HEK293T (cell line): ENCODE data around the gene CACNA1C.

ENCODE experiments used
- CTCF ChIA-PET: fragments of 350-600 bp; formaldehyde crosslinking; extraction: SDS; loops from one replicate; lab custom pipeline; 2021; ENCODE audit warnings: antibody characterized with exemption, inconsistent platforms; lab: Yijun Ruan, JAX
- POLR2A ChIA-PET: fragments of 350-600 bp; formaldehyde crosslinking; extraction: SDS; loops from one replicate; lab custom pipeline; 2020; ENCODE audit warnings: antibody characterized with exemption, inconsistent platforms; lab: Yijun Ruan, JAX
- DNase-seq: peaks from one replicate; pipeline ENCODE4 v3.0.0; 2012; ENCODE audit warnings: mixed read lengths; ENCODE audit errors: extremely low spot score
- ARNT ChIP-seq: fragments of 450-650 bp; IDR thresholded peaks from 2 replicates; pipeline ENCODE4 v1.6.1; 2017; ENCODE audit warnings: mild to moderate bottlenecking
- BHLHE40 ChIP-seq: fragments of 450-650 bp; IDR thresholded peaks from 2 replicates; pipeline ENCODE4 v1.6.1; 2016; ENCODE audit warnings: mild to moderate bottlenecking, moderate library complexity, borderline replicate concordance
- CTBP1 ChIP-seq: fragments of 450-650 bp; IDR thresholded peaks from 2 replicates; pipeline ENCODE4 v1.6.1; 2016; ENCODE audit warnings: borderline replicate concordance
- ELF4 ChIP-seq: fragments of 450-650 bp; IDR thresholded peaks from 2 replicates; pipeline ENCODE4 v1.6.1; 2017; ENCODE audit warnings: antibody characterized with exemption
- FOXA1 ChIP-seq: fragments of 450-650 bp; IDR thresholded peaks from 2 replicates; pipeline ENCODE4 v1.6.1; 2016; ENCODE audit warnings: mild to moderate bottlenecking
- FOXK2 ChIP-seq: fragments of 450-650 bp; IDR thresholded peaks from 2 replicates; pipeline ENCODE4 v1.6.1; 2016; ENCODE audit warnings: mild to moderate bottlenecking
- FOXM1 ChIP-seq: fragments of 450-650 bp; IDR thresholded peaks from 2 replicates; pipeline ENCODE4 v1.6.1; 2017; ENCODE audit warnings: mild to moderate bottlenecking, borderline replicate concordance
- HDGF ChIP-seq: fragments of 450-650 bp; IDR thresholded peaks from 2 replicates; pipeline ENCODE4 v1.6.1; 2017; ENCODE audit warnings: antibody characterized with exemption, borderline replicate concordance
- L3MBTL2 ChIP-seq: fragments of 450-650 bp; conservative IDR thresholded peaks from 2 replicates; pipeline ENCODE4 v1.6.1; 2016; ENCODE audit warnings: mild to moderate bottlenecking
- LEF1 ChIP-seq: fragments of 450-650 bp; IDR thresholded peaks from 2 replicates; pipeline ENCODE4 v1.6.1; 2017; ENCODE audit warnings: mild to moderate bottlenecking, borderline replicate concordance
- NFRKB ChIP-seq: fragments of 450-650 bp; IDR thresholded peaks from 2 replicates; pipeline ENCODE4 v1.6.1; 2016; ENCODE audit warnings: mild to moderate bottlenecking, moderate library complexity
- PKNOX1 ChIP-seq: fragments of 450-650 bp; IDR thresholded peaks from 2 replicates; pipeline ENCODE4 v1.6.1; 2016
- SP1 ChIP-seq: fragments of 450-650 bp; IDR thresholded peaks from 2 replicates; pipeline ENCODE4 v1.6.1; 2017
- SUZ12 ChIP-seq: fragments of 450-650 bp; IDR thresholded peaks from 2 replicates; pipeline ENCODE4 v1.6.1; 2016; ENCODE audit warnings: mild to moderate bottlenecking
- TARDBP ChIP-seq: fragments of 450-650 bp; IDR thresholded peaks from 2 replicates; pipeline ENCODE4 v1.6.1; 2016
- ZNF384 ChIP-seq: fragments of 450-650 bp; IDR thresholded peaks from 2 replicates; pipeline ENCODE4 v1.6.1; 2016

The CACNA1C gene

GRCh38 chr12:2242216-2242615 lies 189.4 kb downstream of the CACNA1C start:
- DNase-seq = no peak
- ChIA-PET CTCF (no interaction called here), POLR2A (interaction anchor here (1.5 kb wide), 1 partner anchor 8 kb away, joined by 3 read pairs; no protein-coding TSS in a partner anchor)
- TF ChIP-seq BHLHE40 = no peak

- POLR2A ChIA-PET = interaction anchor here (1.5 kb wide), 1 partner anchor 8 kb away, joined by 3 read pairs; no protein-coding TSS in a partner anchor
Measured at GRCh38 chr12:2242816-2243215, 190.0 kb downstream of the CACNA1C start.

GRCh38 chr12:2243275-2243674 lies 190.5 kb downstream of the CACNA1C start:
- ChIA-PET POLR2A (interaction anchor here (1.5 kb wide), 1 partner anchor 9 kb away, joined by 3 read pairs; no protein-coding TSS in a partner anchor), CTCF (interaction anchor here (1.6 kb wide), 1 partner anchor 186 kb away, joined by 3 read pairs; no protein-coding TSS in a partner anchor)
- DNase-seq = no peak
- TF ChIP-seq ELF4 (no peak), SUZ12 (no peak), TARDBP (no peak), SP1 (no peak), ZNF384 (no peak), FOXM1 (no peak), BHLHE40 (no peak)

More at GRCh38 chr12:2242816-2243215, 190.0 kb downstream of the CACNA1C start:
- CTCF ChIA-PET = interaction anchor here (1.6 kb wide), 1 partner anchor 185 kb away, joined by 3 read pairs; no protein-coding TSS in a partner anchor
- DNase-seq = no peak
- TF ChIP-seq BHLHE40 = no peak
- no peak for TF ChIP-seq CTBP1
- no peak for TF ChIP-seq ELF4
- TF ChIP-seq SP1 = no peak
- no peak for TF ChIP-seq FOXM1
- TF ChIP-seq PKNOX1 = no peak
- no peak for TF ChIP-seq NFRKB
- no peak for TF ChIP-seq FOXA1
- TF ChIP-seq L3MBTL2 = no peak
- no peak for TF ChIP-seq HDGF
- no peak for TF ChIP-seq FOXK2

GRCh38 chr12:2244013-2244861 lies 191.4 kb downstream of the CACNA1C start:
- TF ChIP-seq L3MBTL2 (no peak), FOXA1 (no peak), TARDBP (no peak), BHLHE40 (no peak), ARNT (no peak), ZNF384 (no peak), FOXK2 (no peak), FOXM1 (no peak), CTBP1 (no peak), LEF1 (no peak), SP1 (no peak), HDGF (no peak), PKNOX1 (no peak), NFRKB (no peak), ELF4 (no peak)
- peak; percentile 33 for DNase-seq
- CTCF ChIA-PET = interaction anchor here (1.6 kb wide), 1 partner anchor 187 kb away, joined by 3 read pairs; no protein-coding TSS in a partner anchor
- POLR2A ChIA-PET = no interaction called here

- ChIA-PET POLR2A (no interaction called here), CTCF (no interaction called here)
- TF ChIP-seq ELF4 = no peak
- TF ChIP-seq NFRKB = no peak
- DNase-seq = no peak
Measured at GRCh38 chr12:2246358-2246757, 193.6 kb downstream of the CACNA1C start.

GRCh38 chr12:2247120-2247519 lies 194.3 kb downstream of the CACNA1C start:
- ChIA-PET POLR2A (no interaction called here), CTCF (interaction anchor here (1.0 kb wide), 1 partner anchor 189 kb away, joined by 3 read pairs; no protein-coding TSS in a partner anchor)
- DNase-seq = no peak
- no peak for TF ChIP-seq TARDBP
- TF ChIP-seq NFRKB = no peak
- TF ChIP-seq FOXK2 = no peak
- no peak for TF ChIP-seq HDGF
- no peak for TF ChIP-seq SP1
- no peak for TF ChIP-seq ELF4
- no peak for TF ChIP-seq SUZ12
- no peak for TF ChIP-seq CTBP1
- TF ChIP-seq FOXA1 = no peak

- TF ChIP-seq ZNF384 (no peak), NFRKB (no peak), L3MBTL2 (no peak), PKNOX1 (no peak)
- ChIA-PET CTCF (interaction anchor here (1.0 kb wide), 1 partner anchor 190 kb away, joined by 3 read pairs; no protein-coding TSS in a partner anchor), POLR2A (no interaction called here)
- DNase-seq = no peak
Measured at GRCh38 chr12:2247596-2247995, 194.8 kb downstream of the CACNA1C start.
